ENCODE data around the gene SEMA4B.

SEMA4B gene

GRCh38 chr15:90201944-90202375 lies 830 bp downstream of the SEMA4B start:
- DNase-seq (ENCODE audit: low spot score) = peak; percentile 45
- no peak for TF ChIP-seq CTCF (IDR thresholded peaks at IDR 0.05; ENCODE audit: extremely low read depth, missing control alignments)

GRCh38 chr15:90202929-90203328 lies 1.8 kb downstream of the SEMA4B start:
- TF ChIP-seq CTCF (IDR thresholded peaks at IDR 0.05; ENCODE audit: extremely low read depth, missing control alignments) = no peak

GRCh38 chr15:90203473-90203872 lies 2.3 kb downstream of the SEMA4B start:
- TF ChIP-seq CTCF (IDR thresholded peaks at IDR 0.05; ENCODE audit: extremely low read depth, missing control alignments) = no peak
- DNase-seq (ENCODE audit: low spot score) = no peak

More at GRCh38 chr15:90202929-90203328, 1.8 kb downstream of the SEMA4B start:
- DNase-seq (ENCODE audit: low spot score) = no peak

GRCh38 chr15:90203922-90204321 lies 2.8 kb downstream of the SEMA4B start:
- no peak for DNase-seq (ENCODE audit: low spot score)
- no peak for TF ChIP-seq CTCF (IDR thresholded peaks at IDR 0.05; ENCODE audit: extremely low read depth, missing control alignments)

- DNase-seq (ENCODE audit: low spot score) = no peak
- no peak for TF ChIP-seq CTCF (IDR thresholded peaks at IDR 0.05; ENCODE audit: extremely low read depth, missing control alignments)
These were observed 4.1 kb downstream of the SEMA4B start for GRCh38 chr15:90205050-90205848.

- no peak for TF ChIP-seq CTCF (IDR thresholded peaks at IDR 0.05; ENCODE audit: extremely low read depth, missing control alignments)
- DNase-seq (ENCODE audit: low spot score) = no peak
These were observed 4.8 kb downstream of the SEMA4B start for GRCh38 chr15:90205886-90206285.

- TF ChIP-seq CTCF (IDR thresholded peaks at IDR 0.05; ENCODE audit: extremely low read depth, missing control alignments) = no peak
- no peak for DNase-seq (ENCODE audit: low spot score)
These were observed 6.1 kb downstream of the SEMA4B start for GRCh38 chr15:90207252-90207651.
